Adrenal gland (tissue), 12 donors: ENCODE measurements around the gene SNX8. TPM values are rescaled to one million over a fixed set of nuclear protein-coding genes. Genes with fewer than 3 reads are reported as not detected.

Experiments used
- DNase-seq, 7 donors: peaks; one replicate each; pipeline ENCODE4 v3.0.0-alpha.2; 2019 to 2020
- H3K27ac ChIP-seq, 5 donors: fragments of 200-600 bp; sonication (generic) in 4 of 5; 1 replicate in 3 of 5; 2 replicates in 2 of 5; pipeline versions ENCODE4 v1.5.1 to v1.8.0; 2016 to 2020; ENCODE audit warnings: mild to moderate bottlenecking in 1 of 5
- H3K27me3 ChIP-seq: fragments of 200-600 bp; 2 replicates; pipeline ENCODE4 v1.8.0; 2021
- H3K36me3 ChIP-seq, 2 donors: fragments of 200-600 bp; replicated peaks in 1 of 2; 1 replicate in 1 of 2; 2 replicates in 1 of 2; pipeline versions ENCODE4 v1.5.1 to v1.8.0; 2018 to 2022
- H3K4me1 ChIP-seq, 2 donors: fragments of 200-600 bp; replicated peaks in 1 of 2; 1 replicate in 1 of 2; 2 replicates in 1 of 2; pipeline versions ENCODE4 v1.5.1 to v1.8.0; 2018 to 2021
- H3K4me3 ChIP-seq, 4 donors: fragments of 200-600 bp; sonication (generic) in 3 of 4; one replicate each; pipeline ENCODE4 v1.5.1; 2016 to 2018
- H3K9me3 ChIP-seq, 3 donors: fragments of 200-600 bp; sonication (generic) in 1 of 3; replicated peaks in 1 of 3; 1 replicate in 2 of 3; 2 replicates in 1 of 3; pipeline versions ENCODE4 v1.5.1 to v1.8.0; 2016 to 2021
- POLR2A ChIP-seq, 2 donors: fragments of 450-650 bp; IDR thresholded peaks; one replicate each; pipeline ENCODE4 v1.6.1; 2017; ENCODE audit warnings: antibody characterized with exemption in 2 of 2, mild to moderate bottlenecking in 2 of 2, moderate library complexity in 1 of 2
- whole genome bisulfite sequencing, 4 donors: extraction: QIAGEN DNeasy Blood & Tissue Kit in 2 of 4; methylation state at CpG; one replicate each; pipeline versions ENCODE4 v1.1.5 to v1.1.7; 2013 to 2017; 5-methylcytosine and 5-hydroxymethylcytosine counted together
- intact Hi-C, 2 donors: fragments of 100-400 bp; cut with DNase I; formaldehyde crosslinking; loops; one replicate each; pipeline versions ENCODE4 v1.14.1 to v1.15.0; 2022 to 2023
- polyA plus RNA-seq, 3 donors: library from polyadenylated mRNA; stranded (reverse); fragments of 200-250 nt in 2 of 3; fragments of 350-450 nt in 1 of 3; fragmentation: Illumina TruSeq in 1 of 3; extraction: RNeasy Lipid Tissue Mini Kit (QIAGEN cat#74804) in 1 of 3; gene quantifications; one replicate each; pipeline ENCODE4 v1.2.3, GENCODE V29; 2013 to 2014
- total RNA-seq, 9 donors: library from RNA; depleted of rRNA in 4 of 9; stranded (reverse); fragments of >200 nt in 4 of 9; fragments of 120-200 nt in 1 of 9; fragmentation: NEBNext Ultra II Directional in 1 of 9; extraction: Animal tissue kit (Norgen Biotek cat#: 25700) in 1 of 9; gene quantifications; one replicate each; pipeline versions ENCODE4 v1.1.0 to v1.2.4, GENCODE V29; 2013 to 2023
- TF ChIP-seq, protein P1 (sequence below), 6 experiments: fragments of 450-650 bp in 4 of 6; fragments of 200-600 bp in 2 of 6; sonication (generic) in 1 of 6; IDR thresholded peaks; 1 replicate in 5 of 6; 2 replicates in 1 of 6; pipeline versions ENCODE4 v1.5.1 to v1.8.0; 2016 to 2021; ENCODE audit warnings: antibody characterized with exemption in 6 of 6, mild to moderate bottlenecking in 2 of 6, moderate library complexity in 1 of 6
- donor health status: healthy with polysubstance abuse.
- donor health status: Bipolar disorder and iron deficiency.
- donor health status: DM: yes; HTN: yes; CAD: no.
- donor health status: DM: no; HTN: no; CAD: no.
- donor health status: DM: no; HTN: no; CAD: no.
- donor health status: DM: yes; HTN: yes; CAD: no.

SNX8 gene
- total and polyA plus RNA-seq, 12 donors = 5.3 to 40.5 (median 25.9) TPM

DNA sequence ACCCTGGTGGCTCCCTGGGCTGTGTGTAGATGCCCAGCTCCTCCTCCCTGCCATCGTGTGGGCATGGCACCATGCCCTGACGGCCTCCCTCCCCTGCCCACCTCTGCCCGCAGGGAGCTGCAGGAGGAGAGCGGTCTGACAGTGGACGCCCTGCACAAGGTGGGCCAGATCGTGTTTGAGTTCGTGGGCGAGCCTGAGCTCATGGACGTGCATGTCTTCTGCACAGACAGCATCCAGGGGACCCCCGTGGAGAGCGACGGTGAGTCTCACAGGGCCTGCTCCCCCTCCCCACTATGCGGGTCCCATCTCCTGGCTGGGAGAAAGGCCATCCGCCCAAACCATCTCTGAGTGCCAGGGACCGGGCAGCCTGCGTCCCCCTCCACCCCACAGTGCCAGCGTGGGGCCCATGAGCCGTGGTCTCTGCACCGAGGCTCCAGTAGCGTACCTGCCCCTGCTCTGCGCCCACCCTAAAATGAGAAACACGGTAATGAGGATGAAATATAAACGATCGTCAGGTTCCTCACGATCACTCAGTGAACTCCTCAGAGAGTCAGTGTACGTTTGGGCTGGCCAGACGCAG lies 64.4 kb downstream of the SNX8 start:
- no peak for TF ChIP-seq POLR2A (IDR thresholded peaks at IDR 0.05)
- TF ChIP-seq, protein P1, sequence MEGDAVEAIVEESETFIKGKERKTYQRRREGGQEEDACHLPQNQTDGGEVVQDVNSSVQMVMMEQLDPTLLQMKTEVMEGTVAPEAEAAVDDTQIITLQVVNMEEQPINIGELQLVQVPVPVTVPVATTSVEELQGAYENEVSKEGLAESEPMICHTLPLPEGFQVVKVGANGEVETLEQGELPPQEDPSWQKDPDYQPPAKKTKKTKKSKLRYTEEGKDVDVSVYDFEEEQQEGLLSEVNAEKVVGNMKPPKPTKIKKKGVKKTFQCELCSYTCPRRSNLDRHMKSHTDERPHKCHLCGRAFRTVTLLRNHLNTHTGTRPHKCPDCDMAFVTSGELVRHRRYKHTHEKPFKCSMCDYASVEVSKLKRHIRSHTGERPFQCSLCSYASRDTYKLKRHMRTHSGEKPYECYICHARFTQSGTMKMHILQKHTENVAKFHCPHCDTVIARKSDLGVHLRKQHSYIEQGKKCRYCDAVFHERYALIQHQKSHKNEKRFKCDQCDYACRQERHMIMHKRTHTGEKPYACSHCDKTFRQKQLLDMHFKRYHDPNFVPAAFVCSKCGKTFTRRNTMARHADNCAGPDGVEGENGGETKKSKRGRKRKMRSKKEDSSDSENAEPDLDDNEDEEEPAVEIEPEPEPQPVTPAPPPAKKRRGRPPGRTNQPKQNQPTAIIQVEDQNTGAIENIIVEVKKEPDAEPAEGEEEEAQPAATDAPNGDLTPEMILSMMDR (IDR thresholded peaks at IDR 0.05) = no peak
- Histone ChIP-seq H3K36me3 (no peaks in the 10 kb centered on the region), H3K4me1 (peaks cover 0 to 10% of the 10 kb centered on the region in 2 donors), H3K27me3 (no peaks in the 10 kb centered on the region), H3K27ac (peak overlapping the region in 2 of 5 donors; percentile 45 to 47), H3K9me3 (no peaks in the 10 kb centered on the region), H3K4me3 (no peak overlapping the region)
- intact Hi-C loops = loop anchor here (10.0 kb wide), 3 partner anchors 55 to 105 kb away; partner anchors contain the start of gene EIF3B (in 1 of the 2)
- WGBS, 4 donors = 75 to 84% (median 80%) methylated on average over 13 to 27 of the region's 27 CpGs
- no peak for DNase-seq

DNA sequence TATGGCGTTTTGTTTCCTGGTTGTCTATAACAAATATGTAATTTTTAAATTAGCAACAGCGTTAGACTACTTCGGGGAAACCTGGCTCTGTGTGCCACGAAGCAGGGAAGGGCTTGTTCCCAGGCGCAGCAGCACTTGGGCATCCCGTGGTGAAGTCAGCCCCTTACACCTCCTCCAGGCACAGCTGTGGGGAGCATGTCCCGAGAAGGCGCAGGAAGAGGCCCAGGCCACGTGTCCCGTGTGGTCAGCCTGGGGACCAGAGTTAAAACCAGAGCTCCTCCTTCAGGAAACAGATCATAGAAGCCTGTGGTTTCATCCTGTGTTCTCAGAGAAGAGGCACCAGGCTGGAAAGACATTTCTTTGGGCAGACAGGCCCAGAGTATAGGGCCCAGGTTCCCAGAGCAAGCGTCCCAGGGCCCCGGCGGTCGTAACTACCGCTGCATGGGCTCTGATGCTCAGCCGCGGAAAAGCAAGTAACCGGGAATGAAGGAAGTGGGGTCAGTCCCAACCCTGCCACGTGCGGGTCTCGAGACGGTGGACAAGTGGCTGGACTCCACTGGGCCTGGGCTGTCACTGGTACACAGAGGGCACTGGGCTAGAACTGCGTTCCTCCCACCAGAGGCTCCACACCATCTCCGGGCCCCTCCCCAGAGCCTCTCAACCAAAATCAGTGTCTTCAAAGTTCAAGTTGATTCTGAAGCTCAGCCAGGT lies 65.1 kb downstream of the SNX8 start:
- DNase-seq = peak; percentile 34 to 72 (median 49)
- H3K4me1 ChIP-seq = peaks cover 0 to 10% of the 10 kb centered on the region in 2 donors
- H3K27me3 ChIP-seq = no peaks in the 10 kb centered on the region
- no peak overlapping the region for H3K4me3 ChIP-seq
- TF ChIP-seq, protein P1 (IDR thresholded peaks at IDR 0.05) = peak in 1 of 6 experiments; percentile 9
- no peak for TF ChIP-seq POLR2A (IDR thresholded peaks at IDR 0.05)
- peak overlapping the region in 2 of 5 donors; percentile 45 to 47 for H3K27ac ChIP-seq
- no peaks in the 10 kb centered on the region for H3K36me3 ChIP-seq
- intact Hi-C loops = loop anchor here (10.0 kb wide), 2 partner anchors 96 to 106 kb away; partner anchors contain the start of gene EIF3B (in 1 of the 2)
- H3K9me3 ChIP-seq = no peaks in the 10 kb centered on the region
- WGBS, 4 donors = 50 to 55% (median 52%) methylated on average over 14 to 24 of the region's 24 CpGs

DNA sequence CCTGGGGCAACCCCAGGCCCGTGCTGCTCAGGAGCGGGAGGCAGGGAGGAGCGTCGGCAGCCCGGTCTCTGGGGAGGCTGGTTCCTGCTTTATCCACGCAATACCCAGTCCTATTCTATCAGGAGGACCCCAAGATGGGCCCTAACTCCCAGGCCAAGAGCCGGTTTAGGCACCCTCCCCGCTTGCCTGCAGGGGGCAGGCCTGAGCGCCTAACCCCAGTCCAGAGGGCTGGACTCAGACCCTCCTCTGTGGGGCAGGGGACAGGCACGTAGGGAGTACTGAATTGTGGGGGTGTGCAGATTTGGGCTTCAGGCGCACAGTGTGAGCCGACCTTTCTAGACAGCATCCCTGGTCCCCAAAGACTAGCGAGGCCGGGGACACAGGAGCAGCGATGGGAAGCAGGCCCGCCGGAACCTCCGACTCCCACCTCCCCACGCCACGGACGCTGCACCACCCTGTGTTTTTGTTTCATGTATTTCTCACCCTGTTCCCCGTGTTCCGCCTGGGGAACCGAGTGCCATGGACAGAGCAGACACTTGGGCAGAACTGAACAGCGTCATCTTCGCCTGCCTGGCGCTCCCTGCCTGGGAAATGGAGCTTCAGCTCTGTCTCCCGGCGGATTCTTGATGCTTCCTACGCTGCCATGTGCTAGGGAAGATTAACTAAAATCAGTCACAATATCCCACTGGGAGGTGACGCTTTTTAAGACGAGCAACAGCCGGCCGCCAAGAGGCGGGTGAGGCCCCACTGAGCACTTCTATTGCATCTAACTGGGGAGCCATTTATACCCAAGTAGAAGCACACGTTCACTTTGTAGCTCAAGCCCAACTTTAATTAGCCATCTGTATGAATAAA lies 66.9 kb downstream of the SNX8 start:
- Histone ChIP-seq H3K9me3 (no peaks in the 10 kb centered on the region), H3K27ac (no peak overlapping the region), H3K27me3 (no peaks in the 10 kb centered on the region), H3K4me3 (no peak overlapping the region), H3K36me3 (no peaks in the 10 kb centered on the region), H3K4me1 (peaks cover 3 to 14% of the 10 kb centered on the region in 2 donors)
- DNase-seq = no peak
- 68 to 82% (median 75%) methylated on average over 26 to 36 of the region's 36 CpGs for WGBS, 4 donors
- intact Hi-C loops = loop anchor here (10.0 kb wide), 2 partner anchors 97 to 107 kb away; partner anchors contain the start of gene EIF3B (in 1 of the 2)
- TF ChIP-seq, protein P1 (IDR thresholded peaks at IDR 0.05) = peak; percentile 22 to 54 (median 38)
- TF ChIP-seq POLR2A (IDR thresholded peaks at IDR 0.05) = no peak
